GM19035 (cell line): ENCODE results near the gene UACA.

ENCODE experiments used
- ATAC-seq: cut with Tn5 transposase; IDR thresholded peaks from one replicate; pipeline ENCODE4 v1.9.1; 2021; ENCODE audit not compliant: unreplicated experiment

The UACA gene

DNA sequence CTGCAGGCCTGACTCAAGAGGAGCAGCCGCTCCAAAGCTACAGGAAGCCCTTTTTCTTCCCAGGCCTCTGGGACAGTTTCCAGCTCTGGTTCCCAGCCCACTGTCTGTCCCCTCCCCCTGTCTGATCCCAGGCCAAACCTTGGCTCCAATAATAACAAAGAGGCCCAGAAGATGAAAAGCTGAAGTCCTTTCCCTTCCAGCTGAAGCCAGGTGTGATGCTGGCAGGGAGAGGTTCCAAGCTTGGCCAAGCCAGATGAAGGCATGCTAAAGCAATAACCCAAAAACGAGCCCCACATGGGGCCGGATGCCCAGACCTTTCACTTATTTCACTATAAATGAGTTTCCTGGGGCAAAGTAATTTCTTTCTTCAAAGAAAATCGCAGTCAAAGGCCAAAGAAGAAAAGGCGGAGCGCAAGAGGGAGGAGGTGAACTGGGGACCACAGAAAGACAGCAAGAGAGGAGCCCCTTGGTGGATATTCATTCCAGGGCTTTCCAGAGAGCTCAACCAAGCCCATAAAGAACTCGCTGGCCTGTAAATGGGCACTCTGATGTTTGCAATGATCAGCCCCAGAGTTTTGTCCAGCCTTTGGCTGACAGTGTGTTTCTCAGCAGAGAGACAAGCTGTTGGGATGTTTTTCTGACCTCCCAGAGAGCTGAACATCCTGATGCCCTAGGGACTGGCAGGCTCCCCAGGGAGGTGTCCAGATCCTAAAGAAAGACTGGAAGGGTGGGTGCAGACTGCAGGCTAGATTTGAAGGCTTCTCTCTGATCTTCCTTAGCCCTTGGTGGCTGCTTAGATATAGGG lies 157.6 kb downstream of the UACA start:
- ATAC-seq = no peak

DNA sequence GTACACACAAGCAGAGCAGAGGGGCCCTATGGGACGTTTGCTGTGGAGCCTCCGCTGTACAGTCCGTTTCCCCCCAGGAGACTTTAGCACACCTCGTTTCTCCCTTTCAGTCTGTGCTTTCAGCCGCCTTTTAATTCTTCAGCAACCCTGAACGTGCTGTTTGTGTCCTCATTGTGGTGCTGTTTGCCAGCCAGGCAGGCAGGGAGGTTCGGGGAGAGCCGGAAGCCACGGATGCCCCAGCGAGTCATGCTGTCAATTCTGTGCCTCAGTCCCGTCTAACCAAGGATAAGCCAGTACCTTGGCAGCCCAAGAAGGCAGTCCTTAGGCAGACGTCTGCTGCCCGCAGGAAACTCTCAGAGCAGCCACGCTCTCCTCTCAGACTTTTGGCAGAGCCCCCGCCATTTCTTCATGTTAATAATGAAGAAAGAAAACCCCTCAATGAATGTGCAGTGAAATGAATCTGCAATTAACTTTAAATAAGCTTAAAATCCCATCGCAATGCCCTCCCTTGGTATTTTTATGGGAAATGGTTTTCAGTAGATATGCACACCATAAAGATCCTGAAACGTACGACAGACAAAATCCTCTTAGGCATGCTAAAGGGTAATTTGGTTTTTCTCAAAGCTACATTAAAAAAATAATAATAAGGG lies 158.6 kb downstream of the UACA start:
- ATAC-seq = no peak
